ENCODE results near the gene DVL2.

- no peak for TF ChIP-seq POLR2A (IDR thresholded peaks at IDR 0.05; ENCODE audit: low read depth, low read length)
- no peak for TF ChIP-seq CTCF (IDR thresholded peaks at IDR 0.05; ENCODE audit: extremely low read depth in 1 of 2, insufficient read depth in 1 of 2, low read depth in 1 of 2, low read length in 2 of 2)
- TF ChIP-seq EZH2 (IDR thresholded peaks at IDR 0.05; ENCODE audit: borderline replicate concordance, low read depth, low read length, severe bottlenecking), result no peak
These were observed 5.4 kb downstream of the DVL2 start for GRCh38 chr17:7228920-7229319.

Data from endothelial cell of umbilical vein (primary cell).